Fibroblast of villous mesenchyme (primary cell): ENCODE results near the gene KITLG. TPM values are rescaled to one million over a fixed set of nuclear protein-coding genes. Genes with fewer than 3 reads are reported as not detected.
A peak's percentile ranks its signal among the peaks of the same experiment; 100 is the strongest.
"Not testable (repeated sequence)": the region's sequence is repeated elsewhere in the genome, so short reads cannot be mapped to it uniquely, and the experiment has no call there.

Source experiments
- DNase-seq: peaks from one replicate; pipeline ENCODE4 v3.0.0-alpha.2; 2010; ENCODE audit warnings: low read depth
- H3K4me3 ChIP-seq: 2 replicates; pipeline ENCODE4 v1.5.1; 2011; ENCODE audit warnings: low read depth, mild to moderate bottlenecking, low read length
- total RNA-seq: library from RNA; depleted of rRNA; stranded (reverse); fragments of >200 nt; gene quantifications from 2 replicates; pipeline ENCODE4 v1.2.3, GENCODE V29; 2012
- TF ChIP-seq, protein P1 (sequence below): IDR thresholded peaks from 2 replicates; pipeline ENCODE4 v1.5.1; 2012; ENCODE audit warnings: low read depth, mild to moderate bottlenecking, low read length; ENCODE audit not compliant: insufficient read depth

The KITLG gene
- total RNA-seq, 1 donor, result 13.8 TPM

DNA sequence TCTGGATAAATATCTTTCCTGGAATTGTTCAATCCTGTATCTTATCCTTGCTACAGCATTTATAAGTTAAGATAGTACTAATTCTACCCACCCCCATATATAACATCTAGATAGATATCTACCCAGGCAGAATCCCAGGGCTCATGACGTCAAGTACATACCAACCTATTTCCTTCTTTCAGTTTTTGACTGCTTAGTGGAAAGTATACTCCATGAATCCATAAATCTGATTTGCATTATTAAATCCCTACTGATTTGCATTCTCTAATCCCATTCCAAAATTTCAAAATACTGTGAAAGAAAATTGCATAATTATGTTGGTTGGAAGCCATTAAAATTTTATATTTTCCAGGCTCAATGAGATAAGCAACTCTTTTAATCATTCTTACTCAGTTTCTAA is 111.7 kb downstream of the KITLG start:
- TF ChIP-seq, protein P1, sequence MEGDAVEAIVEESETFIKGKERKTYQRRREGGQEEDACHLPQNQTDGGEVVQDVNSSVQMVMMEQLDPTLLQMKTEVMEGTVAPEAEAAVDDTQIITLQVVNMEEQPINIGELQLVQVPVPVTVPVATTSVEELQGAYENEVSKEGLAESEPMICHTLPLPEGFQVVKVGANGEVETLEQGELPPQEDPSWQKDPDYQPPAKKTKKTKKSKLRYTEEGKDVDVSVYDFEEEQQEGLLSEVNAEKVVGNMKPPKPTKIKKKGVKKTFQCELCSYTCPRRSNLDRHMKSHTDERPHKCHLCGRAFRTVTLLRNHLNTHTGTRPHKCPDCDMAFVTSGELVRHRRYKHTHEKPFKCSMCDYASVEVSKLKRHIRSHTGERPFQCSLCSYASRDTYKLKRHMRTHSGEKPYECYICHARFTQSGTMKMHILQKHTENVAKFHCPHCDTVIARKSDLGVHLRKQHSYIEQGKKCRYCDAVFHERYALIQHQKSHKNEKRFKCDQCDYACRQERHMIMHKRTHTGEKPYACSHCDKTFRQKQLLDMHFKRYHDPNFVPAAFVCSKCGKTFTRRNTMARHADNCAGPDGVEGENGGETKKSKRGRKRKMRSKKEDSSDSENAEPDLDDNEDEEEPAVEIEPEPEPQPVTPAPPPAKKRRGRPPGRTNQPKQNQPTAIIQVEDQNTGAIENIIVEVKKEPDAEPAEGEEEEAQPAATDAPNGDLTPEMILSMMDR, result no peak
- peak; percentile 63 for DNase-seq
- no peak overlapping the region for H3K4me3 ChIP-seq

DNA sequence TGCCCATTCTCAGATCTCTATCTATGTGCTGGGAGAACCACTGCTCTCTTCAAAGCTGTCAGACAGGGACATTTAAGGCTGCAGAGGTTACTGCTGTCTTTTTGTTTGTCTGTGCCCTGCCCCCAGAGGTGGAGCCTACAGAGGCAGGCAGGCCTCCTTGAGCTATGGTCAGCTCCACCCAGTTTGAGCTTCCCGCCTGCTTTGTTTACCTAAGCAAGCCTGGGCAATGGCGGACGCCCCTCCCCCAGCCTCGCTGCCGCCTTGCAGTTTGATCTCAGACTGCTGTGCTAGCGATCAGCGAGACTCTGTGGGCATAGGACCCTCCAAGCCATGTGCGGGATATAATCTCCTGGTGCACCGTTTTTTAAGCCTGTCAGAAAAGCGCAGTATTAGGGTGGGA is 113.6 kb downstream of the KITLG start:
- DNase-seq, result not testable (repeated sequence)

DNA sequence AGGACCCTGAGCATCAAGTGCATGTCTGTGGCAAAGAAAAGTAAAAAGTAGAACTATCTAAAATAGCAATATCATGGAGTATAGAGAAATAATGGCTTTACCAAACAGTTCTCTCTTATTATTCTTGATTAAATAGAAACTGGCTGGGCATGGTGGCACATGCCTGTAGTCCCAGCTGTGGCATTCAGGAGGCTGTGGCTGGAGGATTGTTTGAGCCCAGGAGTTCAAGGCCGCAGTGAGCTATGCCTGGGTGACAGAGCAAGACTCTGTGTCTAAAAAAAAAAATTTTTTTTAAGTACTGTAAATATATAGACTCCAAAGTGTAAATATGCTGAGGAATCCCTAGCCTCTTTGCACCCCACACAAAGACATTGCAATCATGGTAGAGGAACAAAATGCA is 121.9 kb downstream of the KITLG start:
- TF ChIP-seq, protein P1, result no peak
- no peak for DNase-seq
- H3K4me3 ChIP-seq, result no peak overlapping the region

More for the DNA sequence above, 113.6 kb downstream of the KITLG start:
- not testable (repeated sequence) for H3K4me3 ChIP-seq

DNA sequence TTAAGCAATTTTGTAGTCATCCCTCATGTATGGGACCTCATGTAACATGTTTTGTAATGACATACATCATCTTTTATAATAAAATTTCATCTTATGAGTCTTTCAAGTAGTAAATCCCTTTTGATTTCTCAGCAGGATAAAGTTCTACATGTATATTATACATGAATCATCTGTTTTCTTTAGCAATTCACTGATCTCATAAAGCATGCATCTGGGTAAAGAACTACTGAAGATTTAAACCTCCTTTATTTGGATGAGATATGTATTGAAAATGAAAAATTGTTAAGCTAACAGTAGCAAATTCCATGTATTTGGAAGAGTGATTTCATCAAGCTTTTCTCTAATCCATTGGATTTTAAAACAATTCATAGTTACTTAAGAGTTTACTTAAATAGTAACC is 126.9 kb downstream of the KITLG start:
- DNase-seq, result no peak
- H3K4me3 ChIP-seq, result no peak overlapping the region
- TF ChIP-seq, protein P1, result no peak

DNA sequence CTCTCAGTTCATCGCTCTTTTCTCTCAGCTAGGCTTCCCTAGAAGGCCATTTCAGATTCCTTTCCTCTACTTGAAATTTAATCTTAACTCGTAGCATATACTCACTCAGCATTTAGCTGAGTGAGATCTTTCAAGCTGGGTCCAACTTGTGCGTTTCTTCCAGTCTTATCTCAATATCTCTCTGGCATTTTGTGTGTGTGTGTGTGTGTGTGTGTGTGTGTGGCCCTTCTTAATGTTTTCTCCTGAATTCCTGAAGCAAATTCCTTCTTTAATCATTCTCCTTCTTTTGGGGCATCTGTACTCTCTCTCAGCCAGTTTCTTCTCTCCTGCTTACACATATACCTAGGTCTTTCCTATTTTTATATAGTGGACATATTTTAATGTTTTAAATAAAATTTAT is 129.1 kb downstream of the KITLG start:
- no peak overlapping the region for H3K4me3 ChIP-seq
- TF ChIP-seq, protein P1, result no peak
- DNase-seq, result no peak

DNA sequence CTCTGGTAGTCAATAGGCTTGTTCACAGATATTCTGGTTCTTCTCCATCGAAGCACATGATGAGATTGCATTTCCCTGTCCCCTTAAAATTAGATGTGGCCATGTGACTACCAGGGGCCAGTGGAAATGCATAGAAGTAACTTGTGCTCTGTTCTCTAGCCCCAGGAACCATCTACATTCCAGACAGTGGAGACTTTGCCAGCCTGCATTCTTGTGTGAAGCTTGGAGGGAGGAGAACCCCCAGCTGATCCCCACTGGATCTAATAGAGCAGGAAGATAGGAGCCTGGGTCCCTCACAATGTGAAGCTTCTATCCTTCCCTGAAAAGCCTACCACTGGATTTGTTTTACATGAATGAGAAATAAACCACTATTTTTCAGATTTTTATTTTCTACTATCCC is 130.1 kb downstream of the KITLG start:
- TF ChIP-seq, protein P1, result no peak
- no peak overlapping the region for H3K4me3 ChIP-seq
- DNase-seq, result no peak

DNA sequence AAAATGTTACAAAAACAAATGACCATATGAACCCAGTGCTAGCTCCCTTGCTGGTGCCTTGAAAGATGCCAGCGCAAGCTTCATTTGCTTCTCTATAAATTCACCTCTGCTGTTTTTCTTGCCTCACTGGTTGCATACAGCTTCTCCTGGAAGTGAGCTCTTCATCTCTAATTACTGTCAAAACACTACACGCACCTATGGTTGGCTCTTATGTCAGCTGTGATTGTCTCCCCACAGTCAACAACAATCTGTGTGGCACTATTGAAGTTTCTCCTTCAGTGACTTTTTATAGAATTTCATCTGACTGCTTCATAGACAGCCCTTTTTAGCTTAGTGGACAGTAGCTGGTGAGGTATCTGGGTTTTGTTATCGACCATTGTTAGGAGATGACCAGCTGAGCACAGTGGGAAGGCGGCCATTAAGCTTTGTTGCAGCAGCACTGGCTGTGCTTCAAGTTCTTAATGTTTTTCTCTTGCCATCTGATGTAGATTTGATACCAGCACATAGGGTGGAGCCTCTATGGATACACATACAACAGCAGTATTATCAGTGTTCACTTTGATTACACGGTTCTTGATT is 131.8 kb downstream of the KITLG start:
- TF ChIP-seq, protein P1, result no peak
- H3K4me3 ChIP-seq, result no peak overlapping the region
- no peak for DNase-seq
